ENCODE data around the gene ANP32B. TPM values are rescaled to one million over a fixed set of nuclear protein-coding genes. Genes with fewer than 3 reads are reported as not detected.

ANP32B gene
- polyA plus RNA-seq, 2 of the 4 experiments (the other 2 are of a cell fraction) = 127 to 360 TPM

DNA sequence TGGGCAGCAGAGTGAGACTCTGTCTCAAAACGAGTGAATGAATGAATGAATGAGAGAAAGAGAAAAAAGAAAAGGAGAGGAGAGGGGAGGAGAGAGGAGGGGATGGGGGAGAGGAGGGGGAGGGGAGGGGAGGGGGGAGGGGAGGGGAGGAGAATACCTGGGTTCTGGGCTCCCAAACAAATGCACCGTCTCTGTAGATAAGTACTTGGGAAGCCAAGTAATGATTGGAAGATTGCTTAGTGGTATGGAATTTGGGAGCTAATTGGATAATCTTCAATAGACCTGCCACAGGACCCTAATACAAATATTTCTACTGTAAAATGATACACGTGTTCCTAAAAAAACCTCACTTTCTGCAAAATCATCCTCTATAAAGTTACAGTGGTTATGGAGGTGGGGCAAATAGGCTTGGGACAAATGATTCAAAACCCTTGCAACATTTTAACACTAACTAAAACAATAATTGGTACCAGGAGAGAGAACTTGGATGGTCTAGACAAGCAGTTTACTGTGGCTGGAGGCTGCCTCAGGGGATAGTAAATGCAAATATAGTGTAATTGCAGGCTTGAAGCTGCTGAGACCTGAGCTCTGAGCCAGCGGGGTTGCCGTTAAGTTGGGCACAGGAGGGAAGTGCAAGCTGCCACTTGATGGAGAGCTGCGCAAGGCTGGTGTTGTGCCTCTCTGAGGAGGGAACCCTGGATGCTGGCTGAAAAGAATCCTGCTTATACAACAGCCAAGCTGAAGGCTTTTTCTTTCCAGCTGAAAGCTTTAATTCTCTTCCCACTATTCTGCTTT is 48.6 kb upstream of the ANP32B start:
- ChIA-PET CTCF (interaction anchor here (0.9 to 3.9 kb wide), 2 partner anchors 11 to 21 kb away, joined by 3 to 36 read pairs; partner anchors contain the start of gene TRMO), POLR2A (interaction anchor here (0.9 kb wide), 1 partner anchor 12 kb away, joined by 3 read pairs; the partner anchor contains the start of gene TRMO)
- TF ChIP-seq KDM1A (IDR thresholded peaks at IDR 0.05; ENCODE audit: low read depth) (no peak), JUNB (IDR thresholded peaks at IDR 0.05) (no peak), CHD4 (IDR thresholded peaks at IDR 0.05; ENCODE audit: borderline replicate concordance) (no peak), FOSB (CRISPR knock-in tag; IDR thresholded peaks at IDR 0.05) (no peak)
- Histone ChIP-seq H3K27ac (no peak overlapping the region), H3K4me2 (no peak overlapping the region), H3K9me3 (no peaks in the 10 kb centered on the region), H3K4me3 (no peak overlapping the region), H3K4me1 (no peaks in the 10 kb centered on the region)
- peak; percentile 49 to 50; a peak in 3 of 6 replicates for ATAC-seq
- FAIRE-seq = no peak
- WGBS (ENCODE audit: missing lambda C conversion rate) = 22% methylated on average over 6 of the region's 6 CpGs
- DNase-seq (ENCODE audit: low read depth in 1 of 2, low spot score in 1 of 2) = no peak

DNA sequence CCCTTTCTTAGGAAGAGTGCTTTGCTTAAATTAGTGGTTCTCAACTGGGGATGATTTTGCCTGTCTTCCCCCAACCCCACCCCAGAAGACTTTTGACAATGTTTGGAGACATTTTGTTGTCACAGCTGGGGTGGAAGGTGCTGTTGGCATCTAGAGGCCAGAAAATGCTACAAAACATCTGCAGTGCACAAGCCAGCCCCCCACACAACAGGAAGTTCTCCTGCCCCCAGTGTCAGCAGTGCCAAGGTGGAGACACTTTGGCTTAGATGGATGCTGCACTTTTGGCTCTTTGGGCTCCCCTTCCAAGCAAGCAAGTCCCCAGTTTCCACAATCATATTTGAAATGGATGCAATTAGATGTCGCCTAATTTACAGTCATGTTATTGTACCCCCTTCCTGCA is 47.9 kb upstream of the ANP32B start:
- H3K27ac ChIP-seq = no peak overlapping the region
- WGBS (ENCODE audit: missing lambda C conversion rate) = 5% methylated on average over 1 of the region's 1 CpG
- DNase-seq (ENCODE audit: low read depth in 1 of 2, low spot score in 1 of 2) = no peak
- CTCF ChIA-PET = interaction anchor here (0.6 to 3.9 kb wide), 4 partner anchors 9 to 280 kb away, joined by 3 to 36 read pairs (median 4); partner anchors contain the start of gene TRMO
- H3K4me1 ChIP-seq = no peaks in the 10 kb centered on the region
- TF ChIP-seq SREBF2 (IDR thresholded peaks at IDR 0.05) (no peak), POLR2A (IDR thresholded peaks at IDR 0.05; ENCODE audit: low read length) (no peak), EP300 (IDR thresholded peaks at IDR 0.05) (no peak), TP53 (CRISPR knock-in tag; IDR thresholded peaks at IDR 0.05) (no peak), RFX5 (IDR thresholded peaks at IDR 0.05) (no peak)
- no peak overlapping the region for H3K4me2 ChIP-seq
- ATAC-seq = no peak
- POLR2A ChIA-PET = no interaction called here
- no peak overlapping the region for H3K4me3 ChIP-seq
- no peak for FAIRE-seq
- no peaks in the 10 kb centered on the region for H3K9me3 ChIP-seq

DNA sequence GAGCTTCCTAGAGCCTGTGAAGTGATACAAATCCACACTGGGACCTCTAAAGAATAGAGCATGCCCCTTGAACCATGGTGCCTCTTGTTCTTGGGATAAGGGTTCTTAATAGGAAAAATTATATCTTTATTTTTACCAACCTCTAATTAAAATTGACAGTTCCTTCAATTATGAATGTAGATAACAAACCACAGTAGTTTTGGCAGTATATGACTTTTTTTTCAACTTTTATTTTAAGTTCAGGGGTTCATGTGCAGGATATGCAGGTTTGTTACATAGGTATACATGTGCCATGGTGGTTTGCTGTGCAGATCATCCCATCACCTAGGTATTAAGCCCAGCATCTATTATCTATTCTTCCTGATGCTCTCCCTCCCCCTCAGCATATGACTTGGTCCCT is 46.1 kb upstream of the ANP32B start:
- Histone ChIP-seq H3K4me3 (no peak overlapping the region), H3K4me1 (no peaks in the 10 kb centered on the region), H3K4me2 (no peak overlapping the region), H3K9me3 (no peaks in the 10 kb centered on the region), H3K27ac (no peak overlapping the region)
- DNase-seq (ENCODE audit: low read depth in 1 of 2, low spot score in 1 of 2) (no peak), ATAC-seq (no peak), FAIRE-seq (no peak)
- TF ChIP-seq, protein P1, sequence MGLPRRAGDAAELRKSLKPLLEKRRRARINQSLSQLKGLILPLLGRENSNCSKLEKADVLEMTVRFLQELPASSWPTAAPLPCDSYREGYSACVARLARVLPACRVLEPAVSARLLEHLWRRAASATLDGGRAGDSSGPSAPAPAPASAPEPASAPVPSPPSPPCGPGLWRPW (IDR thresholded peaks at IDR 0.05) = no peak
- CTCF ChIA-PET = interaction anchor here (0.8 to 3.9 kb wide), 2 partner anchors 14 to 98 kb away, joined by 3 to 36 read pairs; partner anchors contain the start of gene TRMO
- POLR2A ChIA-PET = no interaction called here

DNA sequence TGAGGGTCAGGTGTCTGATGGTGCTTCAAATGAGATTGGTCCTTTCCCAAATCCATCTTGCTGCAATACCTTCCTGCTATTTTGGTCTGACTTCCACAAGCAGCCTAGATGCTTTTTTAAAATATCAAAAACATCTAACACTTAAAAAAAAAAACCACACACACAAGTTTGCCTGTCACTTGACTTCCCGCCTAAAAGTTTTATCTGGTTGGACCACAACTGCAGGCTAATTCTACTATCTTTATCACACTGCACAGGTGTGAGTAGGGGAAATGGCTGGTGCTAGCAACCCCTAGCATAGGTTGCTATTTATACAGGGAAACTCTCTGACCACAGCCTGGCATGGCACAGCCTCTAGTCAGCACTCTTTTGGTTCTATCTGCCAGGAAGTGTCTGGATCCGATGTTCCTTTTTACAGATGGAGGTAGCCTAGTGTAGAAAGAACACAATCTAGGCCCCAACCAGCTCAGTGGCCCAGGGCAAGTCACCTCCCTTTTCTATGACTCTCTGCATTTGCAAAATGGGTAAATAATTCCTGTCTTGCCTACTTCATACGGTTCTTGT is 45.0 kb upstream of the ANP32B start, which contains the start of gene HEMGN:
Gene HEMGN (minus strand): TSS at position 92 of the 564 bp plus-strand sequence. CDS start 36 bp downstream, at position 56.
- no peaks in the 10 kb centered on the region for H3K9me3 ChIP-seq

DNA sequence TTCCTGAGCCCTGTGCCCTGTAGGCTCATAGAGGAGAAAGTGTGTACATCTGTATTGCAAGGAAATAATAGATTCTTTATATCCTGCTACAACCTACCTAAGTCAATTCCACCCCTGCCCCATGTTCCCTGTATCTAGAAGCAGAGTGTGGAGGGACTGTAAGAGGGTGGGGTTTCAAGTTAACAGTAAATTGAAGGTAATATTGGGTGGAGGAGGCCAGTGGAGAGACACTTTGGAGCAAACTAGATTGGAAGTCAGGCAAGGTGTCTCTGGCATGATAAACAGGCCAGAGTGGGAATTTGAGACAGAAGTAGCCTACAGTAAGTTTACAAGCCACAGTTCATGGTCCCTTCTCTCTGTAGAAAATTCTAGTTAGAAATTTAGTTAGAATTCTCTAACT is 42.9 kb upstream of the ANP32B start:
- CTCF ChIA-PET = interaction anchor here (1.0 to 7.2 kb wide), 3 partner anchors 16 to 95 kb away, joined by 3 to 46 read pairs (median 6); partner anchors contain the start of gene TRMO
- H3K4me2 ChIP-seq = no peak overlapping the region
- TF ChIP-seq RCOR1 (IDR thresholded peaks at IDR 0.05; ENCODE audit: low read depth, low read length) = no peak
- TF ChIP-seq JUN (IDR thresholded peaks at IDR 0.05) = no peak
- TF ChIP-seq HEYL (CRISPR knock-in tag; IDR thresholded peaks at IDR 0.05) = no peak
- TF ChIP-seq RNF2 (IDR thresholded peaks at IDR 0.05; ENCODE audit: borderline replicate concordance, low read depth) = no peak
- no peak for TF ChIP-seq FOSB (CRISPR knock-in tag; IDR thresholded peaks at IDR 0.05)
- no peak for TF ChIP-seq ZSCAN20 (CRISPR knock-in tag; IDR thresholded peaks at IDR 0.05)
- no peak for TF ChIP-seq EHF (CRISPR knock-in tag; IDR thresholded peaks at IDR 0.05)
- H3K4me1 ChIP-seq = no peaks in the 10 kb centered on the region
- POLR2A ChIA-PET = no interaction called here
- no peak for FAIRE-seq
- H3K4me3 ChIP-seq = no peak overlapping the region
- DNase-seq (ENCODE audit: low read depth in 1 of 2, low spot score in 1 of 2) = no peak
- ATAC-seq = no peak
- no peaks in the 10 kb centered on the region for H3K9me3 ChIP-seq
- no peak overlapping the region for H3K27ac ChIP-seq

More for the DNA sequence above, 45.0 kb upstream of the ANP32B start, which contains the start of gene HEMGN:
- no peak within 1 kb of the TSS for H3K27ac ChIP-seq
- ATAC-seq (no peak), FAIRE-seq (no peak), DNase-seq (ENCODE audit: low read depth in 1 of 2, low spot score in 1 of 2) (no peak)
- H3K4me3 ChIP-seq = no peak within 1 kb of the TSS
- CTCF ChIA-PET = interaction anchor here (1.1 kb wide), 1 partner anchor 15 kb away, joined by 3 read pairs; no protein-coding TSS in a partner anchor
- POLR2A ChIA-PET = interaction anchor here (0.5 kb wide), 1 partner anchor 19 kb away, joined by 3 read pairs; no protein-coding TSS in a partner anchor
- WGBS (ENCODE audit: missing lambda C conversion rate) = 61% methylated on average over 3 of the region's 3 CpGs
- no peak within 1 kb of the TSS for H3K4me2 ChIP-seq
- H3K4me1 ChIP-seq = no peaks in the 10 kb centered on the region
- TF ChIP-seq, protein P2, sequence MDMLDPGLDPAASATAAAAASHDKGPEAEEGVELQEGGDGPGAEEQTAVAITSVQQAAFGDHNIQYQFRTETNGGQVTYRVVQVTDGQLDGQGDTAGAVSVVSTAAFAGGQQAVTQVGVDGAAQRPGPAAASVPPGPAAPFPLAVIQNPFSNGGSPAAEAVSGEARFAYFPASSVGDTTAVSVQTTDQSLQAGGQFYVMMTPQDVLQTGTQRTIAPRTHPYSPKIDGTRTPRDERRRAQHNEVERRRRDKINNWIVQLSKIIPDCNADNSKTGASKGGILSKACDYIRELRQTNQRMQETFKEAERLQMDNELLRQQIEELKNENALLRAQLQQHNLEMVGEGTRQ (IDR thresholded peaks at IDR 0.05) = no peak
- no peak for TF ChIP-seq TP53 (CRISPR knock-in tag; IDR thresholded peaks at IDR 0.05)
